HG02885 (cell line): ENCODE measurements around the gene SHISA9.

ENCODE experiments used
- ATAC-seq: cut with Tn5 transposase; IDR thresholded peaks from one replicate; pipeline ENCODE4 v1.9.1; 2021; ENCODE audit warnings: mild to moderate bottlenecking; ENCODE audit not compliant: unreplicated experiment, poor library complexity

SHISA9 gene

DNA sequence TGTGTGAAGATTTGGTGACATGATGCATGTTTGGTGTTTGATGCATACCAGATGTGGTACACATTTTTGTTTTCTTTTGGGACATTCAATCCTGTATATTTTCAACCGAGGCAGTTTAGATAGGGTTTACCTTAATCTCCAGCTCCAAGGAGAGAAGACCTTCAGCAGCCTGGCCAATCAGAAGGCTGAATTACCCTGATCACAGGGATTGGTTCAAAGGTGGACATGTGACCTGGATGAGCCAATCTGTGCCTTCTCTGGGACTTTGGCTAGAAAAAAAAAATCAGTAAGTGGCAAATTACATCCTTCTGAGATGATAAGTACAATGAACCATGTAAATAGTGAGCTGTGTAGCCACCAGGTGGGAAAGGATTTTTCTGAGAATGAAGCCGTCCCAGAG is 205.1 kb downstream of the SHISA9 start:
- no peak for ATAC-seq

DNA sequence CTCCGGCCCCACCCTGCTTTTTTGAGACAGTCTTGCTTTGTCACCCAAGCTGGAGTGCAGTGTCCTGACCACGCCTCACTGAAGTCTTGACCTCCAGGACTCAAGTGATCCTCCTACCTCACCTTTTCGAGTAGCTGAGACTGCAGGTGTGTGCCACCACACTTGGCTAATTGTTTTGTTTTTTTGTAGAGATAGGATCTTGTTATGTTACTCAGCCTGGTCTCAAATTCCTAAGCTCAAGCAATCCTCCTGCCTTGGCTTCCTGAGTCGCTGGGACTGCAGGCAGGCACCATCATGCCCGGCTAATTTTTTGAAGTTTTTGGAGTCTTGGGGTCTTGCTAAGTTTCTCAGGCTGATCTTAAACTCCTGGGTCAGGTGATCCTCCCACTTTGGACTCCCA is 206.7 kb downstream of the SHISA9 start:
- ATAC-seq: no peak

DNA sequence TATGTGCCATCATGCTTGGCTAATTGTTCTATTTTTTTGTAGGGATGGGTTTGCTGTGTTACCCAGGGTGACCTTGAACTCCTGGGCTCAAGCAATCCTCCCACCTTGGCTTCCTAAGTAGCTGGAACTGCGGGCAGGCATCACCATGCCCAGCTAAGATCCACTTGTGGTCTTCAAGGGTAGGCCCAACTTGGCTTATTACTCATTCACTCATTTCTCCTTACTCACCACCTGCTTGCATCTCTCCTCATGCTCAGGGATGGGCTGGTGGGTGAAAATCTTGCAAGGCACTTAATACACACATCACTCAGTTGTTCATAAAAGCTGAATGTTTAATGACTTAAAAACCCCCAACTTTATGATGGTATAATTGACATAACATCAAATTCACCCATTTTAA is 207.8 kb downstream of the SHISA9 start:
- ATAC-seq: no peak

DNA sequence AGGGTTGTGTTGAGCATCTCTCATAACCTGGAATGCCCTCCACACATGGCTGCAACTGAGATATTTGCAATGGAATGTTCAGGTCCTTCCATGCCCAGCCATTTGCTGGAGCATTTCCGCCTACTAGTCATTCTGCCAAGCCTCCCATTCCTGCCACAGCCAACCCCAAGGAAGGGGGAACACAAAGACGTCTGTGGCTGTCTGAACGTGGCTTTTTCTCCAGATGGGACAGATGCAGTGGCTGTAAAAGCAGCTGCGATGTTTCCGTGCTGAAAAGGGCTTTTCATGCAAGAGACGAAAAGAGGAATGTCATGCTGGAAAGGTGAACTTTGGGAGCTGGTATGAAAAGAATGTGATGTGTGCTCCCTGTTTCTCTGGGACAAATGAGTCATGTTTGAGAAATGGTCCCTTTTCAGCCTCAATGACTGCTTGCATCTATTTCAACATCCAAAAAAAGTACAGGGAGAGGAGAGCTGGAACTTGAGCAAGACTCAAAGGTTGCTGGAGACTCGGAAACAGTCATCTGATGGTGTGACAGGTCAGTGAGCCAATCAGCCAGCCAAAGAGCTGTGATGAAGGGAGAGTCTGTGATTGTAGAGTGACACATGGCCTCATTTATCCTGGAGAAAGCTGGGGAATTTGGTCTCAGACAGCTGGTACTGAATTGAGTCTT is 208.9 kb downstream of the SHISA9 start:
- no peak for ATAC-seq

DNA sequence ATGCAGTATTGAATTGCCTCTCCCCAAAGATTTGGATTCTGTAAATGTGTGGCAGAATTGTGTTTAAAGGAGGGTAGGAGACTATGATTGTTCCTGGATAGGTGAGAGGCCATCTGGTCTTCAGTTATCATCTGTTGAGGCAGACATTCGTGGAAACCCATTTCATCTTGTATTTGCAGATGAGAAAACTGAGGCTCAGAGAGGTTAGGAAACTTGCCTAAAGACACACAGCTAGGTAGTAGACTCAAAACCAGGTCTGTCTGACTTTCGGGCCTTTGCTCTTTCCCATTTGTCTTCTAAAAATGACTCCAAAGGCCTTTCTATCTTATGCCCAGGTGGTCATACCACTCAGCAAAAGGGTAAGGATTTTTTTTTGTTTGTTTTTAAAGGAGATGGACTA is 210.3 kb downstream of the SHISA9 start:
- no peak for ATAC-seq

DNA sequence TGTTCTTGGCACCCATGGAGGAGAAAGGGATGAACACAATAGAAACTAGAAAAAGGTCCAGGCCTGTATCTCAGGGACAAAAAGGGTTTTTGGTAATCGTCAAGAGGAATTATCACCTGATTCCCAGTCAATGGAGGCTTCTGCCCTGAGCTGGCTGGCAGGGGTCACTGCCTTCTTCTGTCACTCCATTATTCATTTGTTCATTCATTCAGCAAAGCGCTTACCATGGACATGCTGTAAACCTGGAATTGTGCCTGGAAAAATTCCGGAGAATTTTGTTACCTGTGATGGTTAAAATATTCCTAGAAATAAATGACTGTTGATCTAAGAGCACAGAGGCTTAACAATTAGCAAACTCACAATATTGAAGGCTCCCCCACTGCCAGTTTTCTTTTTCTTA is 212.3 kb downstream of the SHISA9 start:
- ATAC-seq: no peak

DNA sequence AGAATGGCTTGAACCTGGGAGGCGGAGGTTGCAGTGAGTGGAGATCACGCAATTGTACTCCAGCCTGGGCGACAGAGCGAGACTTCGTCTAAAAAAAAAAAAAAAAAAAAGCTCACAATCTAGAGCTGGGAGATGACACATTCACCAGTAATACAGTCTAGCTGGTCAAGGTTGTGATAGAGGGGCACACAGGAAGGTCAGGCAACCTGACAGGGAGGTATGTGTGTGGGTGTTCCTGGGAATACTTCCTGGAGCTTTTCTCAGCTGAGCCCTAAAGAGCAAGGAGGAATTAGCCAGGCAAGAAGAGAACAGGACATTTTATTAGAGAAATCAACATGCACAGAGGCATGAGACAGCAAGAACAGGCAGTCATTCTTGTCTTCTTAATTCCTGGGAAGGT is 216.7 kb downstream of the SHISA9 start:
- no peak for ATAC-seq

DNA sequence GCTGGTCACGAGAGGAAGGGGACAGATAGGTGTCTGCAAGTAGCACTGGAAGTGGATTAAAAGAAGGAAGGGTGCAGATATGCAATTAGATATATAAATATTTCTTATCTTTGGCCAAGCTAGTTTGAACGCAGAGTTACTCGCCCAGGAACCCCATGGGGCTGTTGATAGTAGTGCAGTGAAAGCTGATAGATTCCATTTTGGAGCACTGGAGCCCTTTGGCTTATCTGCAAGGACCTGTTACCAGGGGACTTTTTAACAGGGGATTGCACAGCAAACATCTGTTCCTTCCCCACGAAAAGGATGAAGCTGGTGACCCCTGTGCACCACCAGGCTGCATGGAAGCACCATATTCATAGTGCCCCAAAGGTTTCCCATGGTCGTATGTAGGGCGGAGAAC is 218.7 kb downstream of the SHISA9 start:
- ATAC-seq: no peak

DNA sequence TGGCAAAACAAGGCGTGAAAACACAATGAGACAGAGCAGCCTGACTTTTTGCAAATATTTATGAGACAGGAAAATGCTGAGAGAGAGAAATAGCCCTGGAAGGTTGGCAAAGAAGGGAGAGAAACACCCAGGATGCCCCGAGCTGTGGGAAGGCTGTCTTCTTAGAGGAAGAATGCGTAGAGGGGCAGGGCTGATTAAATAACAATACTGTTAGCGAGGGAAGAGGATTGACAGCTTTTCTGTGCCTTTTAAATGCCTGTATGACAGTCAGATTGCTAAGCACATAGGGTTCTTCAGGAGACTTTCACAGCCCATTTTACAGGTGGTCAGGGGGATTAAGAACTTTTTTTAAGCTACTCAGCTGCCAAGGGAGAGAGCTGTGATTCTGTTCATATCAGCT is 219.2 kb downstream of the SHISA9 start:
- ATAC-seq: no peak

DNA sequence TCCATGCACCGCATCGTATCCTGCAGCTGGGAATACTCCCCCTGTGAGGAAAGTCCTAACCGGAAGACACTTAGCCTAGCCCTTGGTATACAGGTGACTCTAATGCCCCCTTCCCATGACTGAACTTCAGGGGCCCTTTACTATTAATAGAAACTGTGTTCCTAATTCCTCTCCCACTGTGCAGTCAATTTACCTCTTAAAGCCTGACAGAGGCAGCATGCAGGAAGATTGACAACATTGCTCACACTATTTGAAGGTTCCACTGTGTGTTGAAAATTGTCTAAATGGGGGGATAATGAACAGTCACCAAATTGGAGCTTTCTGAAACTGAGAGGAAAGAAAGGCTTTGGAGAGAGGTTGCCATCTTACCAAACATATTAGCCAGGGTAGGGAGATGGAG is 222.6 kb downstream of the SHISA9 start:
- ATAC-seq: no peak

DNA sequence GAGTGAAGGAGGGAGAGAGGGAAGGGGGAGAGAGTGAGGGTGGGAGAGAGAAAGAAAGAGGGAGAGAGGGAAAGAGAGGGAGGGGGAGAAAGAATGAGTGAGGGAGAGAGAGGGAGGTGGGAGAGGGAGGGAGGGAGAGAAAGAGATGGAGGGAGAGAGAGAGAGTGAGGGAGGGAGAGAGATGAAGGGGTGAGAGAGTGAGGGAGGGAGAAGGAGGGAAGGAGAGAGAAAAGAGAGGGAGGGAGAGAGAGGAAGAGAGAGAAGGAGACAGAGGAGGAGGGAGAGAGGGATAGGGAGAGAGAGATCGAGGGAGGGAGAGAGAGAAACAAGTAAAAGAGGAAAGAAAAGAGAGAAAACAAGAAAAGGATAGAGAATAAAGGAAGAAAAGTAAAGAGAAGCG is 225.7 kb downstream of the SHISA9 start:
- ATAC-seq: no peak

DNA sequence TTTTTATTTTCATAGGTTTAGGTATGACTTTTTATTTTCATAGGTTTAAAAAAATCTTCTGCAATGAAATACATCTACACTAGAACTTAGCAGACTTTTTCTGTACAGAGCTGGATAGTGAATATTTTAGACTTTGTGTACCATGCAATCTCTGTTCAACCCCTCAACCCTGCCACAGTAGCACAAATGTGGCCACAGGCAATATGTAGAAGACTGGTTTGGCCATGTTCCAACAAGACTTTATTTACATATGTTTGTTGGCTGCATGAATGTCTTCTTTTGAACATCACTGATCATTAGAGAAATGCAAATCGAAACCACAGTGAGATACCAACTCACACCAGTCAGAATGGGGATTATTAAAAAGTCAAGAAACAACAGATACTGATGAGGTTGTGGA is 229.2 kb downstream of the SHISA9 start:
- no peak for ATAC-seq

DNA sequence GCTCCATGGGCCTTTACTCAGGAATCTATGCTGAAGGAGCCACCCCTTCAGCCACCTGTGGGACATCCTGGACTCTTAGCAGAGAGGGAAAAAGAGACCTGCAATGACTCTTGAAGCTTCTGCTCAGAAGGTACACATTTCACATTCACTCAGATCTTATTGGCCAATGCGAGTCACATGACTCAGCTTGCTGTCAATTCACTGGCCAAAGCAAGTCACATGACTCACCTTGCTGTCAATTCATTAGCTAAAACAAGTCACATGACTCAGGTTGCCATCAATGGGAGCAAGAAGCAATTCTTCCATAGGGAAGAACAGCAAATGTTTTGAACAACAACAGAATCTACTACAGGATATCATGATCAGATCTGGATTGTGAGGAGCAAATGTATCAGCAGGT is 233.4 kb downstream of the SHISA9 start:
- ATAC-seq: no peak

DNA sequence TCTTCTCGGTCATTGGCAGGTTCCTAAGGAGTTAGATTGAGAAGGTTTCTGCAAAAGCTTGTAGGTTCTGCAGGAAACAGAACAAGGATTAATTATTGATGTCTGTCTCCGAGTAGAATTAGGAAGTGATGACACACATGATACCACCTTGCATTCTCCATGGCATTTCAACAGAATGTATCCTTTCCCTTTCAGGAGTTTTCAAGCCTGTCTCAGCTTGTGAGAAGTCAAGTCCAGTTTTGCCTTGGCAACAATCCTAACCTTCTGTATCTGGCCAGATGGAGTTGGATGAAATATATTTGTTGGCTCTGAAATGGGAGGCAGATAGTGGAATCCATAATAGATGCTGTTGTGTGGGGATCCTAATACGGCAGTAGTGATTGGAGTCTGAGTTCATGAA is 235.5 kb downstream of the SHISA9 start:
- ATAC-seq: no peak

DNA sequence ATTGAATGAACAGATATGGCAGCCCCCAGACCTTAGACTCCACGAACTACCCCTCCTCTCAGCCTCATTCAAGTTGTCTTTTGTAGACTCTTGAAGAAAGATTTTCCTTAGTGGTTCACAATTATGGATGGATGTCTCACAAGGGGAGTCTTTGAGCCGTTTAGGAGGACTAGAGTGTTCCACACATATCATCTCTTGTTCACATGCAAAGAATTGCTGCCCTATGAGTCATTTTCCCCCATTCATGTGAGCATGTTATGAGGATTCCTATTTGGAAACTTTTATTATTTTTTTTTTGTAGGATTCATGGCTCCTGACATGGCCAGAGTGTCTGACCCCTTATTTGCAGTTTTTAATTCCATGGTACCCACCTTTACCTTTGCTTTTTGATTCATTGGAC is 237.1 kb downstream of the SHISA9 start:
- ATAC-seq: no peak

DNA sequence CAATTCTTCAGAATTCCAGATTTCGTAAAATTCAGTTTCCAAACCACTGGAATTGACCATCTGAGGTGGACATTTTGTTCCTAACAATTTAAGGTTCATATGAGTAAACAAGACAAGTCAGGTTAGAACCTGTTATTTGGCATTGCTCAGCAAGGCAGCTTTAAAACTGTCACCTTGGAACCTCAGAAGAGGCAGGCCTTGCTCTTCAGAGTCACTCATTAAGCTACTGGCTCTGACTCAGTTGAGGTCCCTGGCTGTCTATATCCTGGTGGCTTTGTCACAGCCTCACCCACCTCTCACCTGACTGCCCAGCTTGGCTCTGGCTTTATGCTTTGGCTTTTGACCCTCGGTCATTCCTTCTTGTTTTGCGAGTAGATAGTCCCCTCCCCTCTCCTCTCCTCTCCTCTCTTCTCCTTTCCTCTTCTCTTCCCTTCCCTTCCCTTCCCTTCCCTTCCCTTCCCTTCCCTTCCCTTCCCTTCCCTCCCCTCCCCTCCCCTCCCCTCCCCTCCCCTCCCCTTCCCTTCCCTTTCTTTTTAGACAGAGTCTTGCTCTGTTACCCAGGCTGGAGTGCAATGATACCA is 238.4 kb downstream of the SHISA9 start:
- ATAC-seq: no peak

DNA sequence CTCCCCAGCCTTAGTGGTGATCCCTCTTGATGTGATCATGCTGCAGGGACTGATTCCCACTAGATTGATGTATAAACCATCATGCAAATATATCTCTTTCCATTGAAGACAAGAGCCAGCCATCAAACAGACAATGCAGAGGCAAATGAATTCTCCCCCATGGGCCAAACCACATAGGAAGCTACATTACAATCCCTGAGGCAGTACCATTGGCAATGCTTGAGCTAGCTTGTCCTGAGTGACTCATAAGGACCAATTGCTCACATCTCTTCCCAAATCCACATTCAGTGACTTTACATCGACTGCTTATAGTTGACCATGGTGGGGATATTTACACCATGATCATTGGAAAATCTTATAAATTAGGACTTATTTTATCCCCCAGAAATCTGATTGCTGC is 242.2 kb downstream of the SHISA9 start:
- no peak for ATAC-seq

DNA sequence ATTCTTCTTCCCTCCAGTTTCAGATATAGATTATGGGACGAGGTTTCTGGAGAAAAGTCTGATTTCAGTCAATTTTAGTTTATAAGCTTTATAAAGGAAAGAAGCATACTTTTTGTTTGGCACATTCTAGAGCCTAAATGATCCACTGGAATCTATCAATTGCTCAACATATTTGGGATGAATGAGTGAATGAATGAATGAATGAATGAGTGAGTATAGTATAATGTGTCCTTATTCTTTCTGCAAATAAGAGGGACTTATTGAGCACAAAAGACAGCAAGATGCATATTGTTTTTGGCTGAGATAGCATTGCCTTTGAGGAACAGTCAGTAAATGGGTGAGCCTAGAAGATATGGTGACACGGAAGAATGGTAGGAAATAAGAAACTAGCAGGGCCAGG is 245.4 kb downstream of the SHISA9 start:
- no peak for ATAC-seq

DNA sequence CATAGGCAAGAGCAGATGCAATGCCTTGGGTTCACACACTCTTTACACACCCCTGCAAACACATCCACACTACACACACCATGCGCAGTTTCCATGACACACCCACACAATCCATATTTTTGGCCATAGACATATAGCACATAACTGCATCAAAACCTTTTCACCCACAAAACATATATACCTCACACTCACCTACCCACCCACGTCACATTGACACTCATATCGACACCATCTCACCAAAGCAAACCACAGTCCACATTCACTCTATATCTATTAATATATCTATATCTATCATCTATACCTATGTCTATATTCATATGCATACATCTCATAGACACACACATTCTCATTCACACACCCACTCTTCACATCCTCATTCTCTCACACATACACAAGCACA is 246.9 kb downstream of the SHISA9 start:
- no peak for ATAC-seq

DNA sequence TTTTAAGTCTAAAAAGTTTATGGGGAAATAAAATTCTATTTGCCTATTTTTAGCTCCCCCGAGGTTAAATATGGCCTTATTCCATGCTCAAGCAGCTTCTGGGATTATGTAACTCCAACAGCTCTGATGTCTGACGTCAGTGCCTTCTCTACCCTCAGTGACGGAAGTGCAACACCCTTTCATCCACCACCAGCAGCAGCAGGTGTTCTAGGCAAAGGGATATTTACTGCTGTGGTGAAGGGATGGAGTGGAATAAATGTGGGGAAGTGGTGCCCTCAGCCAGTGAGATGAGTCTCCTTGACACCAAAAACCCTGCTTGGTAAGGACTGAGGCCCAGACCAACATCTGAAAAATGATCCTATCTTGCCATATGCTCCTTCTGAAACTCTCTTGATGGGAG is 247.4 kb downstream of the SHISA9 start:
- ATAC-seq: no peak

DNA sequence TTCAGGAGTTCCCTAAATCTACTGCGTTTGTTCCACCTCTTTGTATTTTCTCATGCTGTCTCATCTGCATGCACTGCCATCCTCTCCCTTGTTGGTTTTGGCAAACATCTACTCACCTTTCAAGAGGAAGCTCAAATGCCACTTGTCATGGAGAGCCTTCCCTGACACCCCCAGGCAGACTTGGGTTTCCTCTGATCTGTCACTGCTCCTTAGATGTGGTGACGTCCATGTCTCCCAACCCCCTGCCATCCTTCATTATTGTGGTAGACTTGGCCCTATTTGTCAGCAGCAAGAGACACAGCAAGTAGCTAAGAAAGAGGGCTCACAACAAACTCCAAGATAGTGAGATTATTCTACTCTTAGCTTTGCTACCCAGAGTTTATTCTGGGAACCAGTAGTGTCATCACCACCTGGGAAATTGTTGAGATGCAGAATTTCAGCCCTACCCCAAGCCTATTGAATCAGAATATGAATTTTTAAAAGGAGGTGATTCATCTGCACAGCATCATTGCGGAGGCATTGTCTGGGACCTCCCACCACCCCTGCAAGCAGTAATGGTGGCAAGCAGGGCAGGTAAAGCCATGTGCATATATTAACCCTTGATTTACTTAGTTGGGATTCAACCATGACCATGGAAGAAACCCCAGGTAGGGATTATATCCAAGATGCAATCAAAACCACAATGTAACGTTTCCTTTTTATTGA is 248.9 kb downstream of the SHISA9 start:
- ATAC-seq: no peak

DNA sequence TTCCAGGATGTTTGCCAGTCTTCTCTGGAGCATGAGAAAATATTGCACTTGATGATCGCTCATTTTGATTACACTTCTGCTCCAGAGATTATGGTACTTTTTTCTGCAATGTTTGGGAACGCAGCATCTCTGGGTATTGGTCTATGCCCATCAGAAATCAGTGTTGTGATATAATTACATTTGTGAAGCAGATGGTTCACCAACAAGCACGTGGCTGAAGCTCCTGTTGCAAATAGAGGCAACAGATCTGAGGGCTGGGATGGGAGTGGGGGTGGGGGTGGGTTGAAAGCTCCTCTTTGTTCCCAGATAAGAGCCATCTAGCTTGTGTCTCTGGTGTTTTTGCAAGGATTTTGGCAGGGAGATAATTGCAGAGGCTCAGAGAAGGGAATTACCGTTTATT is 252.3 kb downstream of the SHISA9 start:
- ATAC-seq: no peak
